SK-N-SH (cell line): Measurements from ENCODE around the gene FLT3LG. TPM values are rescaled to one million over a fixed set of nuclear protein-coding genes. Genes with fewer than 3 reads are reported as not detected.

Source experiments
- CTCF ChIA-PET: fragments of 300-600, 350-600 bp; formaldehyde crosslinking; extraction: SDS; loops from one replicate; lab custom pipeline; 2021; lab: Yijun Ruan, JAX
- POLR2A ChIA-PET: fragments of 350-600 bp; sonication (Branson Sonifier 250); formaldehyde crosslinking; extraction: SDS; loops from one replicate; lab custom pipeline; 2020; ENCODE audit warnings: antibody characterized with exemption, inconsistent platforms; lab: Yijun Ruan, JAX
- DNase-seq: peaks from one replicate; pipeline ENCODE4 v3.0.0; 2012
- H2AFZ ChIP-seq: fragments of 200-600 bp; sonication (generic); 2 replicates; pipeline ENCODE4 v1.8.1; 2016; ENCODE audit warnings: antibody characterized with exemption, mild to moderate bottlenecking, low read depth
- H3F3A ChIP-seq: fragments of 200-600 bp; sonication (generic); replicated peaks from 2 replicates; pipeline ENCODE3; 2016; ENCODE audit warnings: antibody characterized with exemption, mild to moderate bottlenecking; ENCODE audit not compliant: insufficient read depth
- H3K27ac ChIP-seq, 2 experiments: fragments of 200-500 bp in 1 of 2; fragments of 200-600 bp in 1 of 2; sonication (Bioruptor generic) in 1 of 2; sonication (generic), shearing (Covaris generic) in 1 of 2; 2 replicates each; pipeline versions ENCODE4 v1.5.1 to v1.6.1; 2014 to 2016; ENCODE audit warnings: low read depth in 2 of 2, inconsistent platforms in 1 of 2, low read length in 1 of 2, mild to moderate bottlenecking in 1 of 2, mixed read lengths in 1 of 2
- H3K27me3 ChIP-seq: fragments of 200-600 bp; sonication (generic), shearing (Covaris generic); 2 replicates; pipeline ENCODE4 v1.6.1; 2016; ENCODE audit warnings: mixed run types; ENCODE audit not compliant: insufficient read depth
- H3K36me3 ChIP-seq, 2 experiments: fragments of 200-500 bp in 1 of 2; fragments of 200-600 bp in 1 of 2; sonication (Bioruptor generic) in 1 of 2; sonication (generic) in 1 of 2; replicated peaks in 1 of 2; 2 replicates each; pipeline versions ENCODE3 to v1.5.1; 2014 to 2016; ENCODE audit warnings: low read length in 1 of 2, mild to moderate bottlenecking in 1 of 2; ENCODE audit not compliant: insufficient read depth in 2 of 2, control insufficient read depth in 1 of 2
- H3K4me1 ChIP-seq, 2 experiments: fragments of 200-500 bp in 1 of 2; fragments of 200-600 bp in 1 of 2; sonication (Bioruptor generic) in 1 of 2; sonication (generic), shearing (Covaris generic) in 1 of 2; 2 replicates each; pipeline versions ENCODE4 v1.5.1 to v1.6.1; 2014 to 2016; ENCODE audit warnings: low read depth in 1 of 2, low read length in 1 of 2, mixed run types in 1 of 2; ENCODE audit not compliant: insufficient read depth in 2 of 2, control insufficient read depth in 1 of 2
- H3K4me2 ChIP-seq: fragments of 200-600 bp; sonication (generic), shearing (Covaris generic); 2 replicates; pipeline ENCODE4 v1.6.1; 2017; ENCODE audit warnings: mixed run types
- H3K4me3 ChIP-seq, 2 experiments: fragments of 200-500 bp in 1 of 2; fragments of 200-600 bp in 1 of 2; sonication (Bioruptor generic) in 1 of 2; sonication (generic), shearing (Covaris generic) in 1 of 2; 2 replicates each; pipeline versions ENCODE4 v1.5.1 to v1.8.1; 2014 to 2016; ENCODE audit warnings: low read depth in 2 of 2, inconsistent platforms in 1 of 2, low read length in 1 of 2, mild to moderate bottlenecking in 1 of 2, mixed read lengths in 1 of 2, moderate library complexity in 1 of 2
- H3K79me2 ChIP-seq: fragments of 200-600 bp; sonication (generic); 2 replicates; pipeline ENCODE4 v1.8.1; 2017; ENCODE audit warnings: mild to moderate bottlenecking; ENCODE audit not compliant: insufficient read depth
- H3K9ac ChIP-seq: fragments of 200-600 bp; sonication (generic); 2 replicates; pipeline ENCODE4 v1.6.1; 2017; ENCODE audit warnings: mixed run types
- H3K9me2 ChIP-seq: fragments of 200-600 bp; sonication (generic); 2 replicates; pipeline ENCODE4 v1.6.1; 2017; ENCODE audit warnings: mixed run types
- H3K9me3 ChIP-seq: fragments of 200-600 bp; sonication (generic); 2 replicates; pipeline ENCODE4 v1.6.1; 2017; ENCODE audit warnings: mixed run types, mild to moderate bottlenecking, moderate library complexity
- H4K20me1 ChIP-seq: fragments of 200-600 bp; sonication (generic); 2 replicates; pipeline ENCODE4 v1.6.1; 2017; ENCODE audit warnings: mild to moderate bottlenecking, mixed run types; ENCODE audit not compliant: insufficient read depth
- CHD2 ChIP-seq: fragments of 150-350 bp; IDR thresholded peaks from 2 replicates; pipeline ENCODE4 v1.6.1; 2018; ENCODE audit warnings: low read length; ENCODE audit not compliant: partially characterized antibody
- EZH2phosphoT487 ChIP-seq: fragments of 200-600 bp; sonication (generic); IDR thresholded peaks from 2 replicates; pipeline ENCODE4 v1.6.1; 2017; ENCODE audit warnings: low read depth, mixed run types, mild to moderate bottlenecking, antibody characterized with exemption, moderate library complexity, borderline replicate concordance
- FOSL2 ChIP-seq: IDR thresholded peaks from 2 replicates; pipeline ENCODE4 v1.4.0; 2012; ENCODE audit warnings: low read depth, mild to moderate bottlenecking, moderate library complexity, borderline replicate concordance
- FOXJ3 ChIP-seq: sonication (generic); formaldehyde crosslinking; IDR thresholded peaks from 2 replicates; pipeline ENCODE4 v1.5.1; 2020; ENCODE audit warnings: mild to moderate bottlenecking, missing genetic modification reagents
- GATA2 ChIP-seq: sonication (generic); formaldehyde crosslinking; IDR thresholded peaks from 2 replicates; pipeline ENCODE4 v1.5.0; 2020; ENCODE audit warnings: mild to moderate bottlenecking, missing genetic modification reagents
- JUND ChIP-seq: IDR thresholded peaks from 2 replicates; pipeline ENCODE4 v1.4.0; 2012
- MXI1 ChIP-seq: IDR thresholded peaks from 2 replicates; pipeline ENCODE4 v1.6.1; 2012; ENCODE audit warnings: mild to moderate bottlenecking, low read depth, low read length, improper control_type of control experiment
- NRF1 ChIP-seq: IDR thresholded peaks from 2 replicates; pipeline ENCODE4 v1.6.1; 2012; ENCODE audit warnings: low read depth, mild to moderate bottlenecking, low read length
- RAD21 ChIP-seq: IDR thresholded peaks from 2 replicates; pipeline ENCODE4 v1.6.1; 2012; ENCODE audit warnings: mild to moderate bottlenecking, low read length
- RCOR1 ChIP-seq: fragments of 150-350 bp; IDR thresholded peaks from 2 replicates; pipeline ENCODE4 v1.6.1; 2017; ENCODE audit warnings: antibody characterized with exemption, low read length
- RXRA ChIP-seq: IDR thresholded peaks from 2 replicates; pipeline ENCODE4 v1.4.0; 2012; ENCODE audit warnings: low read depth, mild to moderate bottlenecking, borderline replicate concordance
- YY1 ChIP-seq: IDR thresholded peaks from 2 replicates; pipeline ENCODE4 v1.4.0; 2012; ENCODE audit warnings: low read depth, mild to moderate bottlenecking
- WGBS: methylation state at CpG from one replicate; pipeline ENCODE4 v1.1.6; 2017; ENCODE audit warnings: low lambda C conversion rate; 5-methylcytosine and 5-hydroxymethylcytosine counted together
- polyA plus RNA-seq, 3 experiments: library from polyadenylated mRNA; depleted of rRNA; stranded (reverse); fragments of >200 nt; gene quantifications; 2 replicates each; pipeline ENCODE4 v1.2.3, GENCODE V29; 2012
- TF ChIP-seq, protein P1 (sequence below): IDR thresholded peaks from 2 replicates; pipeline ENCODE4 v1.6.1; 2012; ENCODE audit warnings: mild to moderate bottlenecking, low read depth, low read length, moderate library complexity
- TF ChIP-seq, protein P2 (sequence below): IDR thresholded peaks from 2 replicates; pipeline ENCODE4 v1.4.0; 2012; ENCODE audit warnings: low read depth
- TF ChIP-seq, protein P3 (sequence below): fragments of 150-350 bp; IDR thresholded peaks from 2 replicates; pipeline ENCODE4 v1.6.1; 2017; ENCODE audit warnings: antibody characterized with exemption, low read length, low read depth, borderline replicate concordance
- TF ChIP-seq, protein P4 (sequence below): IDR thresholded peaks from 2 replicates; pipeline ENCODE4; 2012

The FLT3LG gene
- polyA plus RNA-seq, 1 of the 3 experiments (the other 2 are of a cell fraction): 6.4 TPM

DNA sequence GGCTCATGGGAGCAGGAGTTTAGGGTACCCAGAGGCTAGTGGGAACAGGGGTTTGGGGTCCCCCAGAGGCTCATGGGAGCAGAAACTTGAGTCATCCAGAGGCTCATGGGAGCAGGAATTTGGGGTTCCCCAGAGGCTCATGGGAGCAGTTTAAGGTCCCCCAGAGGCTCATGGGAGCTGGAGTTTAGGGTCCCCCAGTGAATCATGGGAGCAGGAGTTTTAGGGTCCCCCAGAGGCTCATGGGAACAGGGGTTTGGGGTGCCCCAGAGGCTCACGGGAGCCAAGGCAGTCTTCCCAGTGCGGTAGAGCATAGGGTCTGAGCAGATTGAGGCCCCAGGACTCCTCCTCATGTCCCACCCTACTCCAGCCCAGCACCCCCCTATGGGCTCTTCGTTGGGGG, 8.6 kb upstream of the FLT3LG start:
- Histone ChIP-seq H3K4me1 (no peaks in the 10 kb centered on the region), H3K36me3 (no peaks in the 10 kb centered on the region), H3K9ac (no peak overlapping the region), H4K20me1 (no peaks in the 10 kb centered on the region), H3K9me2 (no peaks in the 10 kb centered on the region), H3K79me2 (no peaks in the 10 kb centered on the region), H3K27me3 (no peaks in the 10 kb centered on the region), H3F3A (no peaks in the 10 kb centered on the region), H3K27ac (no peak overlapping the region), H3K4me3 (no peak overlapping the region), H3K9me3 (no peaks in the 10 kb centered on the region), H2AFZ (no peak overlapping the region), H3K4me2 (no peak overlapping the region)
- CTCF ChIA-PET: interaction anchor here (1.3 to 2.6 kb wide), 2 partner anchors 8 to 12 kb away, joined by 3 to 16 read pairs; partner anchors contain the start of gene FLT3LG
- POLR2A ChIA-PET: no interaction called here
- DNase-seq: no peak
- 95% methylated on average over 3 of the region's 3 CpGs for WGBS
- TF ChIP-seq FOXJ3 (CRISPR knock-in tag) (no peak), NRF1 (no peak)

- Histone ChIP-seq H4K20me1 (no peaks in the 10 kb centered on the region), H3K4me2 (no peak overlapping the region), H3K36me3 (no peaks in the 10 kb centered on the region), H3K9me3 (no peaks in the 10 kb centered on the region), H3F3A (no peaks in the 10 kb centered on the region), H3K4me1 (no peaks in the 10 kb centered on the region), H3K27ac (no peak overlapping the region), H3K9me2 (no peaks in the 10 kb centered on the region), H3K27me3 (no peaks in the 10 kb centered on the region)
- no peak for DNase-seq
- 91% methylated on average over 18 of the region's 19 CpGs for WGBS
- POLR2A ChIA-PET: interaction anchor here (0.6 kb wide), 1 partner anchor 15 kb away, joined by 3 read pairs; the partner anchor contains the start of gene ALDH16A1
- CTCF ChIA-PET: no interaction called here
- TF ChIP-seq, protein P1, sequence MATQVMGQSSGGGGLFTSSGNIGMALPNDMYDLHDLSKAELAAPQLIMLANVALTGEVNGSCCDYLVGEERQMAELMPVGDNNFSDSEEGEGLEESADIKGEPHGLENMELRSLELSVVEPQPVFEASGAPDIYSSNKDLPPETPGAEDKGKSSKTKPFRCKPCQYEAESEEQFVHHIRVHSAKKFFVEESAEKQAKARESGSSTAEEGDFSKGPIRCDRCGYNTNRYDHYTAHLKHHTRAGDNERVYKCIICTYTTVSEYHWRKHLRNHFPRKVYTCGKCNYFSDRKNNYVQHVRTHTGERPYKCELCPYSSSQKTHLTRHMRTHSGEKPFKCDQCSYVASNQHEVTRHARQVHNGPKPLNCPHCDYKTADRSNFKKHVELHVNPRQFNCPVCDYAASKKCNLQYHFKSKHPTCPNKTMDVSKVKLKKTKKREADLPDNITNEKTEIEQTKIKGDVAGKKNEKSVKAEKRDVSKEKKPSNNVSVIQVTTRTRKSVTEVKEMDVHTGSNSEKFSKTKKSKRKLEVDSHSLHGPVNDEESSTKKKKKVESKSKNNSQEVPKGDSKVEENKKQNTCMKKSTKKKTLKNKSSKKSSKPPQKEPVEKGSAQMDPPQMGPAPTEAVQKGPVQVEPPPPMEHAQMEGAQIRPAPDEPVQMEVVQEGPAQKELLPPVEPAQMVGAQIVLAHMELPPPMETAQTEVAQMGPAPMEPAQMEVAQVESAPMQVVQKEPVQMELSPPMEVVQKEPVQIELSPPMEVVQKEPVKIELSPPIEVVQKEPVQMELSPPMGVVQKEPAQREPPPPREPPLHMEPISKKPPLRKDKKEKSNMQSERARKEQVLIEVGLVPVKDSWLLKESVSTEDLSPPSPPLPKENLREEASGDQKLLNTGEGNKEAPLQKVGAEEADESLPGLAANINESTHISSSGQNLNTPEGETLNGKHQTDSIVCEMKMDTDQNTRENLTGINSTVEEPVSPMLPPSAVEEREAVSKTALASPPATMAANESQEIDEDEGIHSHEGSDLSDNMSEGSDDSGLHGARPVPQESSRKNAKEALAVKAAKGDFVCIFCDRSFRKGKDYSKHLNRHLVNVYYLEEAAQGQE: no peak
- TF ChIP-seq, protein P2, sequence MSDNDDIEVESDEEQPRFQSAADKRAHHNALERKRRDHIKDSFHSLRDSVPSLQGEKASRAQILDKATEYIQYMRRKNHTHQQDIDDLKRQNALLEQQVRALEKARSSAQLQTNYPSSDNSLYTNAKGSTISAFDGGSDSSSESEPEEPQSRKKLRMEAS: no peak
- TF ChIP-seq RAD21: no peak
- no peak for TF ChIP-seq JUND
- no peak for TF ChIP-seq CHD2
- TF ChIP-seq EZH2phosphoT487: no peak
- TF ChIP-seq FOSL2: no peak
- no peak for TF ChIP-seq RCOR1
- TF ChIP-seq YY1: no peak
- TF ChIP-seq, protein P3, sequence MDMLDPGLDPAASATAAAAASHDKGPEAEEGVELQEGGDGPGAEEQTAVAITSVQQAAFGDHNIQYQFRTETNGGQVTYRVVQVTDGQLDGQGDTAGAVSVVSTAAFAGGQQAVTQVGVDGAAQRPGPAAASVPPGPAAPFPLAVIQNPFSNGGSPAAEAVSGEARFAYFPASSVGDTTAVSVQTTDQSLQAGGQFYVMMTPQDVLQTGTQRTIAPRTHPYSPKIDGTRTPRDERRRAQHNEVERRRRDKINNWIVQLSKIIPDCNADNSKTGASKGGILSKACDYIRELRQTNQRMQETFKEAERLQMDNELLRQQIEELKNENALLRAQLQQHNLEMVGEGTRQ: no peak
- no peak for TF ChIP-seq GATA2 (CRISPR knock-in tag)
- TF ChIP-seq, protein P4, sequence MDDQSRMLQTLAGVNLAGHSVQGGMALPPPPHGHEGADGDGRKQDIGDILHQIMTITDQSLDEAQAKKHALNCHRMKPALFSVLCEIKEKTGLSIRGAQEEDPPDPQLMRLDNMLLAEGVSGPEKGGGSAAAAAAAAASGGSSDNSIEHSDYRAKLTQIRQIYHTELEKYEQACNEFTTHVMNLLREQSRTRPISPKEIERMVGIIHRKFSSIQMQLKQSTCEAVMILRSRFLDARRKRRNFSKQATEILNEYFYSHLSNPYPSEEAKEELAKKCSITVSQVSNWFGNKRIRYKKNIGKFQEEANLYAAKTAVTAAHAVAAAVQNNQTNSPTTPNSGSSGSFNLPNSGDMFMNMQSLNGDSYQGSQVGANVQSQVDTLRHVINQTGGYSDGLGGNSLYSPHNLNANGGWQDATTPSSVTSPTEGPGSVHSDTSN: no peak
- no peak for TF ChIP-seq NRF1
- TF ChIP-seq MXI1: no peak
- no peak for TF ChIP-seq RXRA
- TF ChIP-seq, all 33 proteins: peak for 0
- H3K79me2 ChIP-seq: no peaks in the 10 kb centered on the region
- no peak overlapping the region for H3K4me3 ChIP-seq
- H2AFZ ChIP-seq: no peak overlapping the region
- H3K9ac ChIP-seq: no peak overlapping the region
These were observed 5.8 kb upstream of the FLT3LG start for GRCh38 chr19:49468199-49468598.
